Ovary (tissue), 3 donors: ENCODE measurements around the gene NEAT1.

Experiments
- EP300 ChIP-seq: sonication (generic); formaldehyde crosslinking; IDR thresholded peaks from one replicate; pipeline ENCODE4 v1.6.1; 2017; ENCODE audit warnings: antibody characterized with exemption
- POLR2A ChIP-seq: fragments of 450-650 bp; IDR thresholded peaks from one replicate; pipeline ENCODE4 v1.6.1; 2017; ENCODE audit warnings: antibody characterized with exemption, mild to moderate bottlenecking, moderate library complexity
- TF ChIP-seq, protein P1 (sequence below), 3 donors: fragments of 450-650 bp in 2 of 3; fragments of 200-600 bp in 1 of 3; IDR thresholded peaks; one replicate each; pipeline versions ENCODE4 v1.5.1 to v1.8.0; 2016 to 2022; ENCODE audit warnings: antibody characterized with exemption in 3 of 3, mild to moderate bottlenecking in 1 of 3
- donor health status: DM: no; HTN: no; CAD: no.

DNA sequence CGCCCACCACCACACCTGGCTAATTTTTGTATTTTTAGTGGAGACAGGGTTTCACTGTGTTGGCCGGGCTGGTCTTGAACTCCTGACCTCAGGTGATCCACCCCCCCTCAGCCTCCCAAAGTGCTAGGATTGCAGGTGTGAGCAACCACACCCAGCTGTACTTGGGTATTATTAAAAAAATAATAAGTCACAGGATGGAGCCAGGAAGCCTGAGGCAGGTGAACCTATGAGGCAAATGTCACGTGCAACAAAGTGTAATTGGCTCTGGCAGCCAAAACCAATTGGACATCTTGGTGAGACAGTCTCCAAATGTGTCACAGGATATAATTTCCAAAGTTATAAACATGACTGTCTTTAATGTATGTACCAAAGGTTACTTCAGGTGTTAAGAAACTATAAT is 52.3 kb downstream of the NEAT1 start:
- TF ChIP-seq, protein P1, sequence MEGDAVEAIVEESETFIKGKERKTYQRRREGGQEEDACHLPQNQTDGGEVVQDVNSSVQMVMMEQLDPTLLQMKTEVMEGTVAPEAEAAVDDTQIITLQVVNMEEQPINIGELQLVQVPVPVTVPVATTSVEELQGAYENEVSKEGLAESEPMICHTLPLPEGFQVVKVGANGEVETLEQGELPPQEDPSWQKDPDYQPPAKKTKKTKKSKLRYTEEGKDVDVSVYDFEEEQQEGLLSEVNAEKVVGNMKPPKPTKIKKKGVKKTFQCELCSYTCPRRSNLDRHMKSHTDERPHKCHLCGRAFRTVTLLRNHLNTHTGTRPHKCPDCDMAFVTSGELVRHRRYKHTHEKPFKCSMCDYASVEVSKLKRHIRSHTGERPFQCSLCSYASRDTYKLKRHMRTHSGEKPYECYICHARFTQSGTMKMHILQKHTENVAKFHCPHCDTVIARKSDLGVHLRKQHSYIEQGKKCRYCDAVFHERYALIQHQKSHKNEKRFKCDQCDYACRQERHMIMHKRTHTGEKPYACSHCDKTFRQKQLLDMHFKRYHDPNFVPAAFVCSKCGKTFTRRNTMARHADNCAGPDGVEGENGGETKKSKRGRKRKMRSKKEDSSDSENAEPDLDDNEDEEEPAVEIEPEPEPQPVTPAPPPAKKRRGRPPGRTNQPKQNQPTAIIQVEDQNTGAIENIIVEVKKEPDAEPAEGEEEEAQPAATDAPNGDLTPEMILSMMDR (IDR thresholded peaks at IDR 0.05): no peak
- no peak for TF ChIP-seq POLR2A
- no peak for TF ChIP-seq EP300
